Smooth muscle cell (in vitro differentiated cells): ENCODE data around the gene PHACTR2. TPM values are rescaled to one million over a fixed set of nuclear protein-coding genes. Genes with fewer than 3 reads are reported as not detected.

Source experiments
- DNase-seq: peaks from one replicate; lab custom pipeline; 2025; ENCODE audit not compliant: unreplicated experiment; lab: John Stamatoyannopoulos, UW
- H2AFZ ChIP-seq: fragments of 200-600 bp; sonication (generic); 2 replicates; pipeline ENCODE4 v1.6.0; 2016; ENCODE audit warnings: antibody characterized with exemption, low read depth, mild to moderate bottlenecking
- H3F3A ChIP-seq: fragments of 200-600 bp; sonication (generic); 2 replicates; pipeline ENCODE4 v1.6.0; 2017; ENCODE audit warnings: antibody characterized with exemption, low read depth
- H3K27ac ChIP-seq: fragments of 200-600 bp; sonication (generic); 2 replicates; pipeline ENCODE4 v1.5.1; 2016; ENCODE audit warnings: low read depth, mild to moderate bottlenecking
- H3K27me3 ChIP-seq: fragments of 200-600 bp; sonication (generic); 2 replicates; pipeline ENCODE4 v1.6.1; 2016; ENCODE audit warnings: low read depth, mild to moderate bottlenecking
- H3K36me3 ChIP-seq: fragments of 200-600 bp; sonication (generic); 2 replicates; pipeline ENCODE4 v1.5.1; 2016; ENCODE audit warnings: low read depth
- H3K4me1 ChIP-seq: fragments of 200-600 bp; sonication (generic); 2 replicates; pipeline ENCODE4 v1.5.1; 2016; ENCODE audit warnings: low read depth
- H3K4me2 ChIP-seq: fragments of 200-600 bp; sonication (generic); 2 replicates; pipeline ENCODE4 v1.6.0; 2016; ENCODE audit warnings: mild to moderate bottlenecking
- H3K4me3 ChIP-seq: fragments of 200-600 bp; sonication (generic); 2 replicates; pipeline ENCODE4 v1.5.1; 2016; ENCODE audit warnings: mild to moderate bottlenecking
- H3K79me2 ChIP-seq: fragments of 200-600 bp; sonication (generic); 2 replicates; pipeline ENCODE4 v1.6.0; 2016; ENCODE audit warnings: low read depth, mild to moderate bottlenecking
- H3K9ac ChIP-seq: fragments of 200-600 bp; sonication (generic); 2 replicates; pipeline ENCODE4 v1.6.0; 2016; ENCODE audit warnings: low read depth
- H3K9me3 ChIP-seq: fragments of 200-600 bp; sonication (generic); replicated peaks from 2 replicates; pipeline ENCODE4 v1.5.1; 2016; ENCODE audit warnings: low read depth
- H4K20me1 ChIP-seq: fragments of 200-600 bp; sonication (generic); 2 replicates; pipeline ENCODE4 v1.6.0; 2016; ENCODE audit warnings: low read depth
- WGBS: methylation state at CpG from one replicate; pipeline ENCODE4 v1.1.7; 2016; ENCODE audit warnings: low lambda C conversion rate; 5-methylcytosine and 5-hydroxymethylcytosine counted together
- polyA plus RNA-seq: library from polyadenylated mRNA; unstranded; fragments of >200 nt; fragmentation: Nextera tagmentation; extraction: Ambion mirVana; gene quantifications from 2 replicates; pipeline ENCODE4 v1.2.1, GENCODE V29; 2016
- small RNA-seq: library from RNA; depleted of rRNA; stranded (forward); fragments of <200 nt; gene quantifications from one replicate; pipeline ENCODE3, GENCODE V24; 2014
- total RNA-seq: library from RNA; depleted of rRNA; stranded (reverse); fragments of >200 nt; gene quantifications from 2 replicates; pipeline ENCODE4 v1.2.3, GENCODE V29; 2014
- TF ChIP-seq, protein P1 (sequence below): fragments of 200-600 bp; sonication (generic); IDR thresholded peaks from 2 replicates; pipeline ENCODE4 v1.5.1; 2017; ENCODE audit warnings: borderline replicate concordance, mild to moderate bottlenecking, antibody characterized with exemption; ENCODE audit not compliant: insufficient read depth, poor library complexity, severe bottlenecking

The PHACTR2 gene
- total and polyA plus RNA-seq, 2 experiments from 2014 or later: 62.7 to 80.4 TPM

DNA sequence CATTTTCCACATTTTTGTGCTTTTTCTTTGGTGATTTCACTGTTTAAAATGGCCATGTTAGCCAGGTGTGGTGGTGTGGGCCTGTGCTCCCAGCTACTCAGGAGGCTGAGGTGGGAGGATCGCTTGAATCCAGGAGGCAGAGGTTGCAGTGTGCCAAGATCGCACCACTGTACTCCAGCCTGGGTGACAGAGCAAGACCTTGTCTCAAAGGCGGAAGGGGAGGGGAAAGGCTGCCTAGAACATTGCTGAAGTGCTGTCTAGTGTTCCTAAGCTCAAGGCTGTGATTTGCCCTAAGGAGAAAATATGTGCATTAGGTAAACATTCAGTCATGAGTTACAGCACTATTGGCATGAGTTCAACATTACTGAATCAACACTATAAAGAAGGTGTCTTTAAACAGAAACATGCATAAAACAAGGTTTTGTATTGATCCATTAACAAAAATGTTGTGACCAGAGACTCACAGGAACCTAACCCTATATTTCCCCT is 200.6 kb downstream of the PHACTR2 start:
- H3K4me3 ChIP-seq: no peak overlapping the region
- 96% methylated on average over 3 of the region's 3 CpGs for WGBS
- no peak overlapping the region for H3K27ac ChIP-seq
- H3K36me3 ChIP-seq: no peaks in the 10 kb centered on the region
- no peak for DNase-seq
- TF ChIP-seq, protein P1, sequence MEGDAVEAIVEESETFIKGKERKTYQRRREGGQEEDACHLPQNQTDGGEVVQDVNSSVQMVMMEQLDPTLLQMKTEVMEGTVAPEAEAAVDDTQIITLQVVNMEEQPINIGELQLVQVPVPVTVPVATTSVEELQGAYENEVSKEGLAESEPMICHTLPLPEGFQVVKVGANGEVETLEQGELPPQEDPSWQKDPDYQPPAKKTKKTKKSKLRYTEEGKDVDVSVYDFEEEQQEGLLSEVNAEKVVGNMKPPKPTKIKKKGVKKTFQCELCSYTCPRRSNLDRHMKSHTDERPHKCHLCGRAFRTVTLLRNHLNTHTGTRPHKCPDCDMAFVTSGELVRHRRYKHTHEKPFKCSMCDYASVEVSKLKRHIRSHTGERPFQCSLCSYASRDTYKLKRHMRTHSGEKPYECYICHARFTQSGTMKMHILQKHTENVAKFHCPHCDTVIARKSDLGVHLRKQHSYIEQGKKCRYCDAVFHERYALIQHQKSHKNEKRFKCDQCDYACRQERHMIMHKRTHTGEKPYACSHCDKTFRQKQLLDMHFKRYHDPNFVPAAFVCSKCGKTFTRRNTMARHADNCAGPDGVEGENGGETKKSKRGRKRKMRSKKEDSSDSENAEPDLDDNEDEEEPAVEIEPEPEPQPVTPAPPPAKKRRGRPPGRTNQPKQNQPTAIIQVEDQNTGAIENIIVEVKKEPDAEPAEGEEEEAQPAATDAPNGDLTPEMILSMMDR: no peak
- no peaks in the 10 kb centered on the region for H4K20me1 ChIP-seq
- H2AFZ ChIP-seq: no peak overlapping the region
- no peak overlapping the region for H3K4me2 ChIP-seq
- H3K79me2 ChIP-seq: no peaks in the 10 kb centered on the region
- H3K4me1 ChIP-seq: no peaks in the 10 kb centered on the region
- H3K9me3 ChIP-seq: no peaks in the 10 kb centered on the region
- H3K9ac ChIP-seq: no peak overlapping the region
- no peaks in the 10 kb centered on the region for H3K27me3 ChIP-seq
- no peaks in the 10 kb centered on the region for H3F3A ChIP-seq

DNA sequence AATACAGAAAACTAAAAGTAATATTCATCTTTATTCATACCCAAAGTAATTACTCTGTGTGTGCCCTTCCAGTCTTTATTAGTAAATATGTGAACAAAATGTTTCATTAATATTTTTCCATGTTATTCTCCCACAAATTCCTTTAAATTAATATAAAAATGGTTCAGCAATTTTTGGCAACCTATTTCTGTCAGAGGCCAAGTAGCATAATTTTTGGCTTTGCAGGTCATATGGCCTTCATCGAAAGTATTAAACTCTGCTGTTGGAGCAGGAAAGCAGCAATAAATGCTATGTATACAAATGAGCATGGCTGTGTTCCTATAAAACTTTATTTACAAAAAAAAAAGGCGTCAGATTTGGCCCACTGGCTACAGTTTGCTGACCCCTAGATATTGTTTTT is 202.6 kb downstream of the PHACTR2 start:
- WGBS: 94% methylated on average over 2 of the region's 2 CpGs

More for the DNA sequence above, 202.6 kb downstream of the PHACTR2 start:
- Histone ChIP-seq H3K27ac (no peak overlapping the region), H3K4me3 (no peak overlapping the region), H4K20me1 (no peaks in the 10 kb centered on the region), H3K27me3 (no peaks in the 10 kb centered on the region), H3K4me2 (no peak overlapping the region), H3K79me2 (no peaks in the 10 kb centered on the region), H2AFZ (no peak overlapping the region), H3F3A (no peaks in the 10 kb centered on the region), H3K9ac (no peak overlapping the region), H3K4me1 (no peaks in the 10 kb centered on the region), H3K9me3 (no peaks in the 10 kb centered on the region), H3K36me3 (no peaks in the 10 kb centered on the region)
- DNase-seq: no peak
- TF ChIP-seq, protein P1: no peak

Small RNA genes within 50 kb of the gene (small RNA-seq; reads per million reads assigned to genes)
- gene ZC2HC1B: not detected

Other genes with a start within 250 kb of the PHACTR2 start
- gene ADAT2, start 227.3 kb upstream of the PHACTR2 start, total RNA-seq: 2.3 and 5.3 TPM in 2 replicates
- 1.5 and 3.9 TPM in 2 replicates for gene ADAT2, start 227.3 kb upstream of the PHACTR2 start, polyA plus RNA-seq
- gene PEX3, start 227.2 kb upstream of the PHACTR2 start, total RNA-seq: 12.7 and 15.0 TPM in 2 replicates
- 11.4 and 14.3 TPM in 2 replicates for gene PEX3, start 227.2 kb upstream of the PHACTR2 start, polyA plus RNA-seq
- gene FUCA2, start 166.2 kb upstream of the PHACTR2 start, total RNA-seq: 42.7 and 58.8 TPM in 2 replicates
- gene FUCA2, start 166.2 kb upstream of the PHACTR2 start, polyA plus RNA-seq: 75.2 and 82.5 TPM in 2 replicates
- gene LTV1, start 165.4 kb downstream of the PHACTR2 start, total RNA-seq: 17.1 and 17.4 TPM in 2 replicates
- gene LTV1, start 165.4 kb downstream of the PHACTR2 start, polyA plus RNA-seq: 15.4 and 22.5 TPM in 2 replicates
- gene ZC2HC1B, start 186.5 kb downstream of the PHACTR2 start, total RNA-seq: not detected in 2 replicates
- gene ZC2HC1B, start 186.5 kb downstream of the PHACTR2 start, polyA plus RNA-seq: not detected in 2 replicates